Fibroblast of lung (primary cell): ENCODE data around the gene MID1.

ENCODE experiments used
- CTCF ChIP-seq, 2 donors: IDR thresholded peaks in 1 of 2; conservative IDR thresholded peaks in 1 of 2; 1 replicate in 1 of 2; 2 replicates in 1 of 2; pipeline ENCODE4 v1.5.1; 2011 to 2012; ENCODE audit warnings: low read length in 2 of 2, control low read depth in 1 of 2, inconsistent platforms in 1 of 2, low read depth in 1 of 2, mild to moderate bottlenecking in 1 of 2
- EZH2 ChIP-seq: IDR thresholded peaks from 2 replicates; pipeline ENCODE4 v1.5.1; 2012; ENCODE audit warnings: low read length, control low read depth, mild to moderate bottlenecking; ENCODE audit errors: missing control alignments

- TF ChIP-seq CTCF (conservative IDR thresholded peaks at IDR 0.05 in 1 of 2, IDR thresholded peaks at IDR 0.05 in 1 of 2; ENCODE audit: low read depth in 1 of 2, low read length in 2 of 2) (no peak), EZH2 (no peak)
Measured at GRCh38 chrX:10427249-10427648, 193.1 kb downstream of the MID1 start.
